Karpas-422 (cell line): ENCODE measurements around the gene AVL9. TPM values are rescaled to one million over a fixed set of nuclear protein-coding genes. Genes with fewer than 3 reads are reported as not detected.

Experiments used
- DNase-seq: peaks from one replicate; pipeline ENCODE4 v3.0.0-alpha.2; 2015
- H2AFZ ChIP-seq: fragments of 200-600 bp; sonication (generic); 2 replicates; pipeline ENCODE4 v1.6.1; 2014; ENCODE audit warnings: antibody characterized with exemption, low read length, mixed read lengths
- H3K27ac ChIP-seq: fragments of 200-600 bp; sonication (generic); 2 replicates; pipeline ENCODE4 v1.5.1; 2014; ENCODE audit warnings: mild to moderate bottlenecking, low read length, moderate library complexity
- H3K27me3 ChIP-seq: fragments of 200-600 bp; sonication (generic); 2 replicates; pipeline ENCODE4 v1.6.1; 2014; ENCODE audit warnings: low read length, mixed read lengths
- H3K36me3 ChIP-seq: fragments of 200-600 bp; sonication (generic); 2 replicates; pipeline ENCODE4 v1.6.1; 2014; ENCODE audit warnings: low read length, mixed read lengths; ENCODE audit not compliant: insufficient read depth
- H3K4me1 ChIP-seq: fragments of 200-600 bp; sonication (generic); 2 replicates; pipeline ENCODE4 v1.6.1; 2014; ENCODE audit warnings: mild to moderate bottlenecking, low read length, mixed read lengths
- H3K4me2 ChIP-seq: fragments of 200-600 bp; sonication (generic); 2 replicates; pipeline ENCODE4 v1.6.1; 2014; ENCODE audit warnings: low read length, low read depth, mild to moderate bottlenecking; ENCODE audit not compliant: poor library complexity, severe bottlenecking
- H3K4me3 ChIP-seq: fragments of 200-600 bp; sonication (generic); 2 replicates; pipeline ENCODE4 v1.5.1; 2014; ENCODE audit warnings: mild to moderate bottlenecking, antibody characterized with exemption, low read length, mixed read lengths
- H3K79me2 ChIP-seq: fragments of 200-600 bp; sonication (generic); 2 replicates; pipeline ENCODE4 v1.6.1; 2014; ENCODE audit warnings: mild to moderate bottlenecking, low read length, mixed read lengths
- H3K9ac ChIP-seq: fragments of 200-600 bp; sonication (generic); 2 replicates; pipeline ENCODE4 v1.6.0; 2014; ENCODE audit warnings: low read length
- H3K9me2 ChIP-seq: fragments of 200-600 bp; sonication (generic), shearing (Covaris generic); replicated peaks from 2 replicates; pipeline ENCODE4 v1.6.0; 2014; ENCODE audit warnings: mild to moderate bottlenecking, low read length, moderate library complexity; ENCODE audit not compliant: insufficient read depth
- H3K9me3 ChIP-seq: fragments of 300-700, 200-600 bp; sonication (generic); 2 replicates; pipeline ENCODE4 v1.6.1; 2014; ENCODE audit warnings: low read length, mixed read lengths
- H4K20me1 ChIP-seq: fragments of 200-600 bp; sonication (generic); 2 replicates; pipeline ENCODE4 v1.6.1; 2014; ENCODE audit warnings: mild to moderate bottlenecking, antibody characterized with exemption, low read length, low read depth; ENCODE audit not compliant: insufficient read depth
- total RNA-seq: library from RNA; depleted of rRNA; stranded (reverse); fragments of >200 nt; shearing (Covaris generic); gene quantifications from 2 replicates; pipeline ENCODE4 v1.2.3, GENCODE V29; 2014; ENCODE audit warnings: low replicate concordance; rRNA removed

Gene AVL9
- total RNA-seq: 32.9 and 41.4 TPM in 2 replicates

- peak within 1 kb of the TSS; percentile 82 for H3K4me2 ChIP-seq
- H3K27me3 ChIP-seq: no peaks in the 10 kb centered on the region
Measured at GRCh38 chr7:32495298-32496051, at the start of gene AVL9. TSS of gene AVL9 (plus strand) at chr7:32495489. CDS start at chr7:32495710, 221 bp downstream.

GRCh38 chr7:32447218-32447617, 48.1 kb upstream of the AVL9 start:
- no peaks in the 10 kb centered on the region for H3K79me2 ChIP-seq
- no peaks in the 10 kb centered on the region for H3K9me3 ChIP-seq
- no peaks in the 10 kb centered on the region for H4K20me1 ChIP-seq
- no peak overlapping the region for H3K4me2 ChIP-seq
- DNase-seq: no peak
- no peak overlapping the region for H2AFZ ChIP-seq
- H3K9me2 ChIP-seq: no peaks in the 10 kb centered on the region
- no peak overlapping the region for H3K27ac ChIP-seq
- no peak overlapping the region for H3K9ac ChIP-seq
- H3K4me3 ChIP-seq: no peak overlapping the region
- no peaks in the 10 kb centered on the region for H3K36me3 ChIP-seq
- H3K27me3 ChIP-seq: no peaks in the 10 kb centered on the region
- no peaks in the 10 kb centered on the region for H3K4me1 ChIP-seq

More at GRCh38 chr7:32495298-32496051, at the start of gene AVL9:
- Histone ChIP-seq H3K9me3 (no peaks in the 10 kb centered on the region), H3K4me3 (peak within 1 kb of the TSS; percentile 84), H3K9ac (peak within 1 kb of the TSS; percentile 93), H3K9me2 (no peaks in the 10 kb centered on the region), H3K27ac (peak within 1 kb of the TSS; percentile 90), H4K20me1 (no peaks in the 10 kb centered on the region), H3K4me1 (peaks cover 19% of the 10 kb centered on the region), H2AFZ (peak within 1 kb of the TSS; percentile 83; the same call in 1 of the 2 replicates), H3K36me3 (peaks cover 22% of the 10 kb centered on the region), H3K79me2 (peaks cover 53% of the 10 kb centered on the region)
- DNase-seq: peak; percentile 98

GRCh38 chr7:32453341-32454011, 41.8 kb upstream of the AVL9 start:
- Histone ChIP-seq H3K9ac (no peak overlapping the region), H3K9me2 (no peaks in the 10 kb centered on the region), H2AFZ (no peak overlapping the region), H4K20me1 (no peaks in the 10 kb centered on the region), H3K9me3 (no peaks in the 10 kb centered on the region), H3K4me3 (no peak overlapping the region), H3K4me1 (no peaks in the 10 kb centered on the region), H3K27ac (no peak overlapping the region), H3K4me2 (no peak overlapping the region), H3K27me3 (no peaks in the 10 kb centered on the region), H3K79me2 (no peaks in the 10 kb centered on the region), H3K36me3 (no peaks in the 10 kb centered on the region)
- DNase-seq: no peak

DNA sequence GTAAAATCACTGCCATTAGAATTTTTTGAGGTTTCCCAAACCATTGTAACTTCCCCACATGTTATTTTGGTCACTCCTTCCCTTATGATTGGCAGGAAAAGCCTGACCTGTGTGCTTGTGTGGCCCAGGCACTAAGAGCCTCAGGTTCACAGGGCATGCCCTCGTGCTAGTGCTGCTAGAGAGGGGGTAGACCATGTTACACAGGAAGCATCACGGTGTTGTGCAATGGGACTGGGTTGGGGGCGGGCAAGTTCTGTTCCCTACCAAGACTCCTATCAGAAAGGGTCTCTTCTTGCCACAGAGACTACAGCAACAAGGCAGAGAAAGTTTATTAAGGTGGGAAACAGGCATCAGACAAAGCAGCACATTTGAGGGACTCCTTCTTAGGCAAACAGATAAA, 37.3 kb upstream of the AVL9 start:
- Histone ChIP-seq H3K27ac (no peak overlapping the region), H3K9me3 (no peaks in the 10 kb centered on the region), H4K20me1 (no peaks in the 10 kb centered on the region), H3K36me3 (no peaks in the 10 kb centered on the region), H3K79me2 (no peaks in the 10 kb centered on the region), H3K4me3 (no peak overlapping the region), H3K27me3 (no peaks in the 10 kb centered on the region), H2AFZ (no peak overlapping the region), H3K4me2 (no peak overlapping the region), H3K9me2 (no peaks in the 10 kb centered on the region), H3K4me1 (no peaks in the 10 kb centered on the region), H3K9ac (no peak overlapping the region)
- DNase-seq: no peak

DNA sequence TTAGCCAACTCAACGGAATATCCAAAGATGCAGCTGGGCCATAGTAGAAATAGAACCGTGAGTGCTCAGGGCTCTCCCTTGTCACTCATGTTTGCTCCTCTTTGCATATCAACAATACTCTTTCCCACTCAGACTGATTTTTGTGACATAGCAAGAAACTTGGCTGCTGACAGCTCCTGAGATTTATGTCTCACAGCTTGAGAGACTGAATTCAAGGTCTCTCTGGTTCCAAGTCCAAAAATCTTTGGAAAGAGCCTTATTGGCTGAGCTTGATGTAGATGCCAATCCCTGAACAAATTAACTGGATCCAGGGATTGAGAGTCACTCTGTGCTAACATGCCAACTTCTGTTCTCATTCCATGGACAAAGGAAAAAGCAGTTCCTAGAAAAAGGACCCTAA, 35.5 kb upstream of the AVL9 start:
- H3K27me3 ChIP-seq: no peaks in the 10 kb centered on the region
- no peak for DNase-seq
- H3K9me2 ChIP-seq: no peaks in the 10 kb centered on the region
- no peak overlapping the region for H3K4me2 ChIP-seq
- no peaks in the 10 kb centered on the region for H3K4me1 ChIP-seq
- no peak overlapping the region for H3K9ac ChIP-seq
- no peak overlapping the region for H3K27ac ChIP-seq
- no peaks in the 10 kb centered on the region for H3K36me3 ChIP-seq
- no peak overlapping the region for H2AFZ ChIP-seq
- no peaks in the 10 kb centered on the region for H3K79me2 ChIP-seq
- no peaks in the 10 kb centered on the region for H3K9me3 ChIP-seq
- no peak overlapping the region for H3K4me3 ChIP-seq
- H4K20me1 ChIP-seq: no peaks in the 10 kb centered on the region

DNA sequence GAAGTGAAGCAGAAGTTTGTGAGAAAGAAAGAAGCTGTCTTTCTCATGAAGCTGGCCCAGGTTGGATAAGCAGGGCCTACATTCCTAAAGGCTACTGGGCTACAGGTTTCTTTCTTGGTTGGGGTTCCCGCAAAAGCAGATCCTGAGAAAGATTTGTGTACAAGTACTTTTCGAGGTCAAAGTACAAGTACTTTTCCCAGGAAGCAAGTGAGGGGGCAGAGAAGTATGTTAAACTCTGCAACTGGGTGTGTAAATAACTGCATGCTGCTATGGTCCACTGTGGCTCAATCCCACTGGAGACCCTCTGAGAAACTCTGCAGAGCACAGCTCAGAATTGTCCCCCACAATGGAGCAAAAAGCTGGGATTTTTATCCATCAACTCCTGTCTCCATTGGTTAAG, 33.8 kb upstream of the AVL9 start:
- no peak overlapping the region for H3K27ac ChIP-seq

DNA sequence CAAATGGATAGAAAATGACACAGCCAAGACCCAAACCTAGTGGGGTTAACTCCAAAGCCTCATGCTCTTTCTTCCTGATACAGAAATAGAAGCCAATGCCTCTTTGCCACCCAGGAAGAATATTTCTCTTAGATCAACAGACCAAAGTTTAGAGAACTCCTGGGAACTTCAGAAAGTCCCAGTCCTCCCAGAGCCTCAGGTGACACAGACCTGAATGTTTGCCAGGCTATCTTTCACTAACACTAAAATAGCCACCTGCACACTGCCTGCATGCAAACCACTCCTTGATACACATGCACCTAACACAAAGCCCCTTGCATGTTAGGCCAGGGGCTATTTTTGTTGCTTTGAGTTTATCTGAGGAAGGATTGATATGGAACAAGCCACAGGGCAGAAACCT, 32.8 kb upstream of the AVL9 start:
- Histone ChIP-seq H2AFZ (no peak overlapping the region), H3K27ac (no peak overlapping the region), H3K9me3 (no peaks in the 10 kb centered on the region), H3K4me1 (no peaks in the 10 kb centered on the region), H3K4me3 (no peak overlapping the region), H3K36me3 (no peaks in the 10 kb centered on the region), H3K27me3 (no peaks in the 10 kb centered on the region), H4K20me1 (no peaks in the 10 kb centered on the region), H3K4me2 (no peak overlapping the region), H3K9ac (no peak overlapping the region), H3K9me2 (no peaks in the 10 kb centered on the region), H3K79me2 (no peaks in the 10 kb centered on the region)
- DNase-seq: no peak

More for the DNA sequence above, 33.8 kb upstream of the AVL9 start:
- Histone ChIP-seq H3K4me1 (no peaks in the 10 kb centered on the region), H3K4me2 (no peak overlapping the region), H3K79me2 (no peaks in the 10 kb centered on the region), H3K4me3 (no peak overlapping the region), H2AFZ (no peak overlapping the region), H3K36me3 (no peaks in the 10 kb centered on the region), H3K9me3 (no peaks in the 10 kb centered on the region), H3K27me3 (no peaks in the 10 kb centered on the region), H3K9ac (no peak overlapping the region), H3K9me2 (no peaks in the 10 kb centered on the region), H4K20me1 (no peaks in the 10 kb centered on the region)
- DNase-seq: no peak

GRCh38 chr7:32462977-32463376, 32.3 kb upstream of the AVL9 start:
- no peak for DNase-seq
- H3K36me3 ChIP-seq: no peaks in the 10 kb centered on the region
- no peaks in the 10 kb centered on the region for H3K79me2 ChIP-seq
- no peaks in the 10 kb centered on the region for H3K27me3 ChIP-seq
- no peak overlapping the region for H3K4me2 ChIP-seq
- no peaks in the 10 kb centered on the region for H3K9me2 ChIP-seq
- no peaks in the 10 kb centered on the region for H3K9me3 ChIP-seq
- H4K20me1 ChIP-seq: no peaks in the 10 kb centered on the region
- no peak overlapping the region for H2AFZ ChIP-seq
- no peak overlapping the region for H3K27ac ChIP-seq
- H3K4me3 ChIP-seq: no peak overlapping the region
- no peak overlapping the region for H3K9ac ChIP-seq
- H3K4me1 ChIP-seq: no peaks in the 10 kb centered on the region
